K562 (cell line): ENCODE results near the gene ASRGL1. TPM values are rescaled to one million over a fixed set of nuclear protein-coding genes. Genes with fewer than 3 reads are reported as not detected.
"Not testable (repeated sequence)": the region's sequence is repeated elsewhere in the genome, so short reads cannot be mapped to it uniquely, and the experiment has no call there.

ENCODE experiments used
- CREB1 ChIP-seq, 2 experiments: sonication (generic) in 1 of 2; formaldehyde crosslinking in 1 of 2; IDR thresholded peaks; 2 replicates each; pipeline versions ENCODE4 v1.6.1 to v1.8.0; 2012 to 2022; ENCODE audit warnings: inconsistent platforms in 1 of 2, mild to moderate bottlenecking in 1 of 2, missing genetic modification reagents in 1 of 2, moderate library complexity in 1 of 2
- CTBP1 ChIP-seq: fragments of 450-650 bp; IDR thresholded peaks from 2 replicates; pipeline ENCODE4 v1.6.1; 2016; ENCODE audit warnings: borderline replicate concordance
- CXXC5 ChIP-seq: fragments of 250-450 bp; sonication (Bioruptor Pico); IDR thresholded peaks from 2 replicates; pipeline ENCODE4 v1.8.0; 2022; ENCODE audit warnings: inconsistent platforms, mild to moderate bottlenecking, moderate library complexity
- EP300 ChIP-seq: IDR thresholded peaks from 2 replicates; pipeline ENCODE4 v1.6.1; 2012; ENCODE audit warnings: low read length, improper control_type of control experiment
- ETV1 ChIP-seq: fragments of 450-650 bp; conservative IDR thresholded peaks from 2 replicates; pipeline ENCODE4 v1.6.1; 2016; ENCODE audit warnings: missing genetic modification characterization, control low read depth, low read depth, missing compliant biosample characterization
- GABPA ChIP-seq: fragments of 200-800 bp; sonication (Bioruptor generic); conservative IDR thresholded peaks from 2 replicates; pipeline ENCODE4 v1.6.1; 2016; ENCODE audit warnings: low read depth, missing genetic modification characterization, missing compliant biosample characterization
- HDAC1 ChIP-seq, 2 experiments: fragments of 450-650 bp; IDR thresholded peaks; 2 replicates each; pipeline ENCODE4 v1.6.1; 2016 to 2017; ENCODE audit warnings: inconsistent platforms in 1 of 2, mild to moderate bottlenecking in 1 of 2, moderate library complexity in 1 of 2
- HES1 ChIP-seq: fragments of 450-650 bp; IDR thresholded peaks from 2 replicates; pipeline ENCODE4 v1.6.1; 2016; ENCODE audit warnings: low read depth, mild to moderate bottlenecking, moderate library complexity
- HMBOX1 ChIP-seq: sonication (generic); IDR thresholded peaks from 2 replicates; pipeline ENCODE4 v1.6.1; 2016
- KDM1A ChIP-seq, 2 experiments: fragments of 450-650 bp; IDR thresholded peaks; 2 replicates each; pipeline ENCODE4 v1.6.1; 2016; ENCODE audit warnings: mild to moderate bottlenecking in 2 of 2
- KHSRP ChIP-seq: fragments of 450-650 bp; IDR thresholded peaks from 2 replicates; pipeline ENCODE4 v1.6.1; 2017
- LCOR ChIP-seq: sonication (generic); formaldehyde crosslinking; IDR thresholded peaks from 2 replicates; pipeline ENCODE4 v1.8.0; 2022; ENCODE audit warnings: mild to moderate bottlenecking, missing genetic modification reagents
- LEF1 ChIP-seq: fragments of 450-650 bp; IDR thresholded peaks from 2 replicates; pipeline ENCODE4 v1.6.1; 2016; ENCODE audit warnings: mild to moderate bottlenecking
- NCOA2 ChIP-seq, 2 experiments: fragments of 450-650 bp; IDR thresholded peaks; 2 replicates each; pipeline ENCODE4 v1.6.1; 2018; ENCODE audit warnings: mild to moderate bottlenecking in 2 of 2, moderate library complexity in 1 of 2; ENCODE audit not compliant: partially characterized antibody in 2 of 2
- NCOR1 ChIP-seq: fragments of 450-650 bp; IDR thresholded peaks from 2 replicates; pipeline ENCODE4 v1.6.1; 2016; ENCODE audit warnings: mild to moderate bottlenecking, moderate library complexity
- NFE2L1 ChIP-seq: fragments of 450-650 bp; IDR thresholded peaks from 2 replicates; pipeline ENCODE4 v1.6.1; 2016; ENCODE audit warnings: missing genetic modification characterization, low read depth, mild to moderate bottlenecking, missing compliant biosample characterization, moderate library complexity, borderline replicate concordance
- NFIC ChIP-seq: fragments of 450-650 bp; IDR thresholded peaks from 2 replicates; pipeline ENCODE4 v1.6.1; 2017; ENCODE audit warnings: mild to moderate bottlenecking, inconsistent platforms
- NR2C1 ChIP-seq, 2 experiments: fragments of 450-650 bp; IDR thresholded peaks; 2 replicates each; pipeline ENCODE4 v1.6.1; 2017; ENCODE audit warnings: mild to moderate bottlenecking in 2 of 2, antibody characterized with exemption in 1 of 2, inconsistent platforms in 1 of 2, missing compliant biosample characterization in 1 of 2, missing genetic modification characterization in 1 of 2
- NRF1 ChIP-seq, 2 experiments: fragments of 450-650 bp; IDR thresholded peaks in 1 of 2; conservative IDR thresholded peaks in 1 of 2; 2 replicates each; pipeline ENCODE4 v1.6.1; 2014; ENCODE audit warnings: mild to moderate bottlenecking in 2 of 2
- PRDM10 ChIP-seq: fragments of 450-650 bp; IDR thresholded peaks from 2 replicates; pipeline ENCODE4 v1.6.1; 2018; ENCODE audit not compliant: partially characterized antibody
- SMAD4 ChIP-seq: fragments of 250-450 bp; sonication (Bioruptor Pico); conservative IDR thresholded peaks from 2 replicates; pipeline ENCODE4 v1.8.0; 2021; ENCODE audit warnings: inconsistent platforms, mild to moderate bottlenecking, moderate library complexity
- TOE1 ChIP-seq, 2 experiments: fragments of 450-650 bp in 1 of 2; sonication (generic) in 1 of 2; formaldehyde crosslinking in 1 of 2; IDR thresholded peaks; 2 replicates each; pipeline versions ENCODE4 v1.7.1 to v1.8.0; 2016 to 2022; ENCODE audit warnings: borderline replicate concordance in 2 of 2, mild to moderate bottlenecking in 2 of 2, antibody characterized with exemption in 1 of 2, inconsistent platforms in 1 of 2, low read depth in 1 of 2, missing genetic modification reagents in 1 of 2, moderate library complexity in 1 of 2
- ZKSCAN8 ChIP-seq: fragments of 200-800 bp; sonication (Bioruptor generic); IDR thresholded peaks from 2 replicates; pipeline ENCODE4 v1.6.1; 2016; ENCODE audit warnings: missing genetic modification characterization, missing compliant biosample characterization
- polyA plus RNA-seq, 8 experiments: library from polyadenylated mRNA; depleted of rRNA in 4 of 8; stranded (reverse) in 5 of 8; unstranded in 3 of 8; fragments of >200 nt; fragmentation: Nextera tagmentation in 2 of 8; fragmentation: Illumina TruSeq in 1 of 8; extraction: Ambion mirVana in 2 of 8; extraction: Trizol in 1 of 8; gene quantifications; 2 replicates each; pipeline versions ENCODE4 v1.2.1 to v1.2.3, GENCODE V29; 2011 to 2014; ENCODE audit warnings: inconsistent platforms in 1 of 8, missing spikeins in 1 of 8
- total RNA-seq, 7 experiments: library from RNA; depleted of rRNA in 6 of 7; stranded (reverse); fragments of >200 nt in 6 of 7; fragmentation: Illumina TruSeq in 2 of 7; extraction: Trizol in 2 of 7; gene quantifications; 2 replicates each; pipeline versions ENCODE4 v1.2.1 to v1.2.3, GENCODE V29; 2011 to 2021; ENCODE audit warnings: low replicate concordance in 1 of 7

ASRGL1 gene
- total and polyA plus RNA-seq, 9 of the 15 experiments (the other 6 are each of a cell fraction or from before 2014, with no cell fraction given): 3.1 to 23.0 (median 11.2) TPM

- TF ChIP-seq HES1 (peak; percentile 77), NFIC (peak; percentile 93), KDM1A (IDR thresholded peaks at IDR 0.05) (peak; percentile 94 to 97), LCOR (CRISPR knock-in tag) (peak; percentile 93), CXXC5 (CRISPR knock-in tag) (peak; percentile 94), ETV1 (tag) (peak; percentile 72), GABPA (peak; percentile 40; the same call in 1 of the 2 replicates), HDAC1 (IDR thresholded peaks at IDR 0.05) (peak in 1 of 2 experiments; percentile 76; a peak in 2 of 4 replicates), NCOR1 (peak; percentile 97), NCOA2 (IDR thresholded peaks at IDR 0.05; ENCODE audit: partially characterized antibody in 2 of 2) (peak in 1 of 2 experiments; percentile 43), ZKSCAN8 (CRISPR knock-in tag) (peak; percentile 73; the same call in 1 of the 2 replicates), EP300 (peak; percentile 65; the same call in 1 of the 2 replicates), LEF1 (peak; percentile 72; the same call in 1 of the 2 replicates), PRDM10 (peak; percentile 64), KHSRP (peak; percentile 64), HMBOX1 (peak; percentile 98), NR2C1 (tag; IDR thresholded peaks at IDR 0.05) (peak; percentile 52), NRF1 (conservative IDR thresholded peaks at IDR 0.05 in 1 of 2, IDR thresholded peaks at IDR 0.05 in 1 of 2) (peak in 1 of 2 experiments; percentile 19; a peak in 1 of 4 replicates), SMAD4 (CRISPR knock-in tag) (peak; percentile 90), CREB1 (IDR thresholded peaks at IDR 0.05) (peak; percentile 57; the same call in 1 of the 2 replicates), NFE2L1 (tag) (0 out of 2 replicates have a peak, but pooled peaks have one; percentile 31), TOE1 (IDR thresholded peaks at IDR 0.05; ENCODE audit: borderline replicate concordance) (0 out of 2 replicates have a peak, but pooled peaks have one; percentile 25), CTBP1 (peak; percentile 79)
- not testable (repeated sequence) for TF ChIP-seq NR2C1 (IDR thresholded peaks at IDR 0.05); CREB1 (CRISPR knock-in tag; IDR thresholded peaks at IDR 0.05); TOE1 (CRISPR knock-in tag; IDR thresholded peaks at IDR 0.05; ENCODE audit: borderline replicate concordance, low read depth)
Measured at GRCh38 chr11:62368861-62369477, 31.7 kb downstream of the ASRGL1 start (continued).
